ENCODE measurements around the gene ZNF837. TPM values are rescaled to one million over a fixed set of nuclear protein-coding genes. Genes with fewer than 3 reads are reported as not detected.

Gene ZNF837
- 1 to 10 TPM; 2.4 to 6.7 (median 3.3) TPM for total RNA-seq

DNA sequence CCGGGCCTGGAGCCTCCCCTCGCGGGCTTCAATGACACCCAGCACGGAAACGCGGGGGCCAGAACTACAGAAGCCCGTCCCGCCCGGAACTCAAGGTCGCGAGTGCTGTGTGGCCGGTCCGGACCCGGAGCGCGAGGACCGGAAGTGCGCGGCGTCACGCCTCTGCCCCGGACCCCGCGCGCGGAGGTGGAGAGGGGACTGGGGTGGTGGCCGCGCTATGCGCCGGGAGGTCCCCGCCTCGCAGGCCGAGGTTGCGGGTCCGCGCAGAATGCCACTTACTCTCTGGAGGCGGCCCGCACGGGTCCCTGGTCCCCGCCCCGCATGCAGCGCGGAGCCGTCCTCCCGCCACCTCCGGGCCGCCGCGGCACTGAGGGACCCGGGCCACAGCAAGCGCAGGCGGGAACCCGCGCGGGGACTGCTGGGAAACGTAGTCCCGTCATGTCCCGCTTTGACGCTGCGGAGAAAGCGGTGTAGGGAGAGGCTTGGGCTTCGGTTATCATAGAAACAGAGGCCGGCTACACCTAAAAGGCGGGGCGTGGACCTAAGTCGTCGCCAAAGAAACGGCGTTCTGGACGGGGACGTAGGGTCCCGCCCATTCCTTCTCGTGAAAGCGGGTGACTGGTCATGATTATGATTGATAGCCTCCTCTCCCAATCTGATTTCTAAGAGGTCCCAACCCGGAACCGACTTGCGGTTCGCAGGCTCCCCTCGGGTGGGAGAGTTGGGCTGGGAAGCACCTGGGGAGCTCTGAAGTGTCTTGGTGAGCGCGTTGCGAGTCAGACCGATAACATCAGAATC, at the start of gene ZNF837:
TSS of gene ZNF837 (minus strand) at position 369 of the 798 bp plus-strand sequence. CDS start 11,698 bp downstream, outside the sequence.
- Histone ChIP-seq H3K9me3 (no peaks in the 10 kb centered on the region), H3K36me3 (no peaks in the 10 kb centered on the region), H3K27ac (peak within 1 kb of the TSS; percentile 89 to 96 (median 92)), H3K4me3 (peak within 1 kb of the TSS; percentile 62 to 95 (median 65)), H3K4me1 (peaks cover 26 to 43% (median 26%) of the 10 kb centered on the region in 3 donors), H3K27me3 (no peaks in the 10 kb centered on the region)
- TF ChIP-seq, protein P1, sequence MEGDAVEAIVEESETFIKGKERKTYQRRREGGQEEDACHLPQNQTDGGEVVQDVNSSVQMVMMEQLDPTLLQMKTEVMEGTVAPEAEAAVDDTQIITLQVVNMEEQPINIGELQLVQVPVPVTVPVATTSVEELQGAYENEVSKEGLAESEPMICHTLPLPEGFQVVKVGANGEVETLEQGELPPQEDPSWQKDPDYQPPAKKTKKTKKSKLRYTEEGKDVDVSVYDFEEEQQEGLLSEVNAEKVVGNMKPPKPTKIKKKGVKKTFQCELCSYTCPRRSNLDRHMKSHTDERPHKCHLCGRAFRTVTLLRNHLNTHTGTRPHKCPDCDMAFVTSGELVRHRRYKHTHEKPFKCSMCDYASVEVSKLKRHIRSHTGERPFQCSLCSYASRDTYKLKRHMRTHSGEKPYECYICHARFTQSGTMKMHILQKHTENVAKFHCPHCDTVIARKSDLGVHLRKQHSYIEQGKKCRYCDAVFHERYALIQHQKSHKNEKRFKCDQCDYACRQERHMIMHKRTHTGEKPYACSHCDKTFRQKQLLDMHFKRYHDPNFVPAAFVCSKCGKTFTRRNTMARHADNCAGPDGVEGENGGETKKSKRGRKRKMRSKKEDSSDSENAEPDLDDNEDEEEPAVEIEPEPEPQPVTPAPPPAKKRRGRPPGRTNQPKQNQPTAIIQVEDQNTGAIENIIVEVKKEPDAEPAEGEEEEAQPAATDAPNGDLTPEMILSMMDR (IDR thresholded peaks at IDR 0.05) = peak in 4 of 6 experiments; percentile 4 to 19 (median 14)
- TF ChIP-seq POLR2A (IDR thresholded peaks at IDR 0.05) = peak in 3 of 4 donors; percentile 82 to 91 (median 87)
- intact Hi-C loops (cut with DNase I) = no loop called here
- 0% methylated on average over 13 to 17 of the region's 83 CpGs for WGBS, 2 donors
- DNase-seq = peak; percentile 93

DNA sequence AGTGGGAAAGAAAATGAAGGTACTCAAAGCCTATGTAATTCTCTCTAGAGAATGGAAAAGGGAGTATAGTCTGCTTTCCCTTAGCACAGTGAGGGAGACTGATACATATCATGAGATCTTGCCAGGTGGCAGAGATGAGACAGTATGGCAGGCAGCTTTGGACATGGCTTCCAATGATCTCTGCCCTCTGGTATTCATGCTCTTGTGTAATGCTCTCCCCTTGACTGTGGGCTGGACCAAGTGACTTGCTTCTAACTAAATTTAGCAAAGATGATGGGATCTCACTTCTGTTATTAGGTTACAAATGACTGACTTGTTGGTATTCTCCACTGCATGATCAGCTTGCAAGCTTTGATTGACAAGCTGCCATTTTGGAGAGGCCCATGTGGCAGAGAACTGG, 48.9 kb upstream of the ZNF837 start:
- Histone ChIP-seq H3K27me3 (no peaks in the 10 kb centered on the region), H3K36me3 (peaks cover 10 to 43% (median 12%) of the 10 kb centered on the region in 3 donors), H3K4me1 (peaks cover 0 to 3% (median 0%) of the 10 kb centered on the region in 3 donors), H3K27ac (no peak overlapping the region), H3K4me3 (no peak overlapping the region), H3K9me3 (peaks cover 19 to 96% (median 67%) of the 10 kb centered on the region in 3 donors)
- no peak for DNase-seq
- intact Hi-C loops (cut with DNase I) = no loop called here
- TF ChIP-seq POLR2A (IDR thresholded peaks at IDR 0.05) = no peak
- TF ChIP-seq, protein P1 (IDR thresholded peaks at IDR 0.05) = no peak

DNA sequence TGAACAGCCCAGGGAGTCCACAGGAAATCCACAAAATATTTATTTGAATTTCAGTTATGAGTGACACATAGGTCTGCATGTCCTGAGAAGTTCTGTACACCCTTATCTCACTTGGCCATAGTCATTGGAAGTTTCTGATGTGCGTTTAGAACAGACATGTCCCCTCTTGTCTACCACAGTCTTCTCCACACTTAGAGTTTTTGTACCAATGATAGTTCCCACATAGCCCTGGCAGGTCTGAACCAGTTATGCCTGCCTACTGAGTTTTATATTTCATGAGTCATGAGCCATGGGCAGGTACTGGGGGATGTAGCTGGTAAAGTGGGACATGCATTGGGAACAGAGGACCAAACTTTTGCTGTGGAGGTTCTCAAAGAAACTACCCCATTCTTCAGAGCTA, 47.8 kb upstream of the ZNF837 start:
- TF ChIP-seq POLR2A (IDR thresholded peaks at IDR 0.05) = no peak
- TF ChIP-seq, protein P1 (IDR thresholded peaks at IDR 0.05) = no peak
- Histone ChIP-seq H3K27ac (no peak overlapping the region), H3K36me3 (peaks cover 0 to 32% (median under 1%) of the 10 kb centered on the region in 3 donors), H3K9me3 (peaks cover 10 to 89% (median 55%) of the 10 kb centered on the region in 3 donors), H3K27me3 (no peaks in the 10 kb centered on the region), H3K4me1 (peaks cover 0 to 3% (median 0%) of the 10 kb centered on the region in 3 donors), H3K4me3 (no peak overlapping the region)
- 25 to 36% methylated on average over 1 of the region's 1 CpG for WGBS, 2 donors
- intact Hi-C loops (cut with DNase I) = no loop called here
- no peak for DNase-seq

DNA sequence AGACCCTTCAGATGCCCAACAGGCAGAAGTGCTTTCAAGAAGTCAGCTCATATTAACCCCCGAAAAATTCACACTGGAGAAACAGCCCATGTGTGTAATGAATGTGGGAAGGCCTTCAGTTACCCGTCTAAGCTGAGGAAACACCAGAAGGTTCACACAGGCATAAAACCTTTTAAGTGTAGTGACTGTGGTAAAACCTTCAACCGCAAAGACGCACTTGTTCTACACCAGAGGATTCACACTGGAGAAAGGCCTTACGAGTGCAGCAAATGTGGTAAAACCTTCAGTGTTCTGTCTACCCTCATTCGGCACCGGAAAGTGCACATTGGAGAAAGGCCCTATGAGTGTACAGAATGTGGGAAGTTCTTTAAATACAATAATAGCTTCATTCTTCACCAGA, 36.2 kb upstream of the ZNF837 start:
- Histone ChIP-seq H3K4me1 (no peaks in the 10 kb centered on the region), H3K36me3 (peaks cover 28 to 88% (median 35%) of the 10 kb centered on the region in 3 donors), H3K4me3 (no peak overlapping the region), H3K27me3 (no peaks in the 10 kb centered on the region), H3K9me3 (peaks cover 0 to 18% (median 12%) of the 10 kb centered on the region in 3 donors), H3K27ac (no peak overlapping the region)
- no peak for TF ChIP-seq POLR2A (IDR thresholded peaks at IDR 0.05)
- TF ChIP-seq, protein P1 (IDR thresholded peaks at IDR 0.05) = no peak
- no peak for DNase-seq
- intact Hi-C loops (cut with DNase I) = no loop called here
- WGBS, 2 donors = 95 to 99% methylated on average over 7 of the region's 7 CpGs

DNA sequence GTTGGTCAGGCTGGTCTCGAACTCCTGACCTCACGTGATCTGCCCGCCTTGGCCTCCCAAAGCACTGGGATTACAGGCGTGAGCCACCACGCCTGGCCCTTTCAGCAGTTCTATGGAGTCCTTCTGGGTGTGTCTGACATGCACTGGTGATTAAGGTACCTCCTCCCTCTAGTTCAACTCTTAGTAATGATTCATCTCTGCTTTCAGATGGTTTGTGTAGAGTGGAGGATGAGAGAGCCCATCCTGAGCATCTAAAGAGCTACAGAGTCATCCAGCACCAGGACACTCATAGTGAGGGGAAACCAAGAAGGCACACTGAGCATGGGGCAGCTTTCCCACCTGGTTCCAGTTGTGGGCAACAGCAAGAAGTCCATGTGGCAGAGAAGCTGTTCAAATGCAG, 35.8 kb upstream of the ZNF837 start:
- intact Hi-C loops (cut with DNase I) = no loop called here
- no peak overlapping the region for H3K27ac ChIP-seq
- peaks cover 0 to 18% (median 12%) of the 10 kb centered on the region in 3 donors for H3K9me3 ChIP-seq
- WGBS, 2 donors = 93 to 94% methylated on average over 5 of the region's 5 CpGs
- TF ChIP-seq, protein P1 (IDR thresholded peaks at IDR 0.05) = no peak
- no peaks in the 10 kb centered on the region for H3K27me3 ChIP-seq
- H3K36me3 ChIP-seq = peaks cover 28 to 88% (median 35%) of the 10 kb centered on the region in 3 donors
- H3K4me3 ChIP-seq = no peak overlapping the region
- DNase-seq = no peak
- H3K4me1 ChIP-seq = no peaks in the 10 kb centered on the region
